Measurements from ENCODE around the gene ACVR2B.
"Not testable (repeated sequence)": the region's sequence is repeated elsewhere in the genome, so short reads cannot be mapped to it uniquely, and the experiment has no call there.

Gene ACVR2B

GRCh38 chr3:38453075-38453912 lies at the start of gene ACVR2B:
TSS of gene ACVR2B (plus strand) at chr3:38453890. CDS start at chr3:38454323, 433 bp downstream.
- DNase-seq: peak; percentile 58 to 67

GRCh38 chr3:38404286-38404685 lies 49.4 kb upstream of the ACVR2B start:
- no peak for DNase-seq

- DNase-seq: no peak
Observed at GRCh38 chr3:38411591-38411990, 42.1 kb upstream of the ACVR2B start.

DNA sequence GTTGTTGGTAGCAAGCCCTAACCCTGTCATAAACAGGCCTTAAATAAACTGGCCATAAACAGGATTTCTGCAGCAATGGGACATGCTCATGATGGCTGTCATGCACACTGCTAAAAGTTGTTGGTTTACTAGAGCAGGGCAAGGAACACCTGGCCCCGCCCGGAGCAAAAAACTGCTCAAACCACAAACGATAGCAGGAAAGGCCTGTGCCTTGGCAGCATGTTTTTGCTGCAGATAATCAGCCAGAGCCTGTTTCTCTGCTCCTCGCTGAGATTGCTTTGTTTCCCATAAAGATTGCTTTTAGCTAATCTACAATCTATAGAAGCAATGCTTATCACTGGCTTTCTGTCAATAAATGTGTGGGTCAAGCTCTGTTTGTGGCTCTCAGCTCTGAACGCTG lies 32.9 kb upstream of the ACVR2B start:
- not testable (repeated sequence) for DNase-seq

- DNase-seq: no peak
Observed at GRCh38 chr3:38421679-38422336, 31.9 kb upstream of the ACVR2B start.

DNA sequence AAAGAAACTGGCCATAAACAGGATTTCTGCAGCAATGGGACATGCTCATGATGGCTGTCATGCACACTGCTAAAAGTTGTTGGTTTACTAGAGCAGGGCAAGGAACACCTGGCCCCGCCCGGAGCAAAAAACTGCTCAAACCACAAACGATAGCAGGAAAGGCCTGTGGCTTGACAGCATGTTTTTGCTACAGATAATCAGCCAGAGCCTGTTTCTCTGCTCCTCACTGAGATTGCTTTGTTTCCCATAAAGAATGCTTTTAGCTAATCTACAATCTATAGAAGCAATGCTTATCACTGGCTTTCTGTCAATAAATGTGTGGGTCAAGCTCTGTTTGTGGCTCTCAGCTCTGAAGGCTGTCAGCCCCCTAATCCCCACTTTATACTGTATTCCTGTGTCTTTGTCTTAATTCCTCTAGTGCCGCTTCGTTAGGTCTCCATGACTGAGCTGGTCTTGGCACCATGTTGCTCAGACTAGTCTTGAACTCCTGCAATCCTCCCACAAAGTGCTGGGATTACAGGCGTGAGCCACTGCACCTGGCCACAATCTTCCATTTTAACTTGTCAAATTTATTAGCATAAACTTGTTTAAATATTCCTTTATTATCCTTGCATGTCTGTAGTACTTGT lies 26.8 kb upstream of the ACVR2B start:
- DNase-seq: not testable (repeated sequence)

GRCh38 chr3:38432871-38433658 lies 20.6 kb upstream of the ACVR2B start:
- not testable (repeated sequence) for DNase-seq

- not testable (repeated sequence) for DNase-seq
Observed at GRCh38 chr3:38433661-38434060, 20.0 kb upstream of the ACVR2B start.

GRCh38 chr3:38438436-38439069 lies 15.1 kb upstream of the ACVR2B start:
- DNase-seq: not testable (repeated sequence)

GRCh38 chr3:38443205-38443604 lies 10.5 kb upstream of the ACVR2B start:
- not testable (repeated sequence) for DNase-seq

GRCh38 chr3:38446085-38446686 lies 7.5 kb upstream of the ACVR2B start:
- no peak for DNase-seq

DNA sequence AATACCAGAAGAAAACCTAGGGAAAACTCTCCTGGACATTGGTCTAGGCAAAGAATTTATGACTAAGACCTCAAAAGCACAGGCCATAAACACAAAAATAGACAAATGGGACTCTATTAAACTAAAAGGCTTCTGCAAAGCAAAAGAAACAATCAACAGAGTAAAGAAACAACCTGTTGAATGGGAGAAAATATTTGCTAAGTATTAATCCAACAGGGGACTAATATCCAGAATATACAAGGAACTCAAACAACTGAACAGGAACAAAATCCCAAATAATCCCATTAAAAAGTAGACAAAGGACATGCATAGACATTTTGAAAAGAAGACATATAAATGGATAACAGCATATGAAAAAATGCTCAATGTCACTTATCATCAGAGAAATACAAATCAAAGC lies 6.9 kb upstream of the ACVR2B start:
- DNase-seq: no peak

DNA sequence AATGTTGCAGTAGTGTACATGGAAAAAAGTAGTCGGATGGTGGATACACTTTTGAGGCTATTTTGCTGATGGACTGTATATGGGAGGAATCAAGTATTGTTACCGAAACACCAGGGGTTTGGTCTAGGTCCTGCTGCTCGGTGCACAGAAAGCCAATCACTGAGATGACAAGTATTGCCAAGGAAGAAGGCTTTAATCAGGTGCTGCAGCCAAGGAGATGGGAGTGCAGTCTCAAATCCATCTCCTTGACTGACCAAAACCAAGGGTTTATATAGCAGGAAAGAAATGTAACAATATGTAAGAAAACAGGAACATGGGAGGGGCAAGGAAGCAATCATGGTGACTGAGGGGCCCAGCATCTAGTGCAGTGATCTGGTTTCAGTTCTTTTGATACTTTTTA lies 2.8 kb upstream of the ACVR2B start:
- no peak for DNase-seq

GRCh38 chr3:38453913-38454177 lies 155 bp downstream of the ACVR2B start:
- DNase-seq: no peak

- peak; percentile 1 to 18 for DNase-seq
Observed at GRCh38 chr3:38454178-38454883, 641 bp downstream of the ACVR2B start.

DNA sequence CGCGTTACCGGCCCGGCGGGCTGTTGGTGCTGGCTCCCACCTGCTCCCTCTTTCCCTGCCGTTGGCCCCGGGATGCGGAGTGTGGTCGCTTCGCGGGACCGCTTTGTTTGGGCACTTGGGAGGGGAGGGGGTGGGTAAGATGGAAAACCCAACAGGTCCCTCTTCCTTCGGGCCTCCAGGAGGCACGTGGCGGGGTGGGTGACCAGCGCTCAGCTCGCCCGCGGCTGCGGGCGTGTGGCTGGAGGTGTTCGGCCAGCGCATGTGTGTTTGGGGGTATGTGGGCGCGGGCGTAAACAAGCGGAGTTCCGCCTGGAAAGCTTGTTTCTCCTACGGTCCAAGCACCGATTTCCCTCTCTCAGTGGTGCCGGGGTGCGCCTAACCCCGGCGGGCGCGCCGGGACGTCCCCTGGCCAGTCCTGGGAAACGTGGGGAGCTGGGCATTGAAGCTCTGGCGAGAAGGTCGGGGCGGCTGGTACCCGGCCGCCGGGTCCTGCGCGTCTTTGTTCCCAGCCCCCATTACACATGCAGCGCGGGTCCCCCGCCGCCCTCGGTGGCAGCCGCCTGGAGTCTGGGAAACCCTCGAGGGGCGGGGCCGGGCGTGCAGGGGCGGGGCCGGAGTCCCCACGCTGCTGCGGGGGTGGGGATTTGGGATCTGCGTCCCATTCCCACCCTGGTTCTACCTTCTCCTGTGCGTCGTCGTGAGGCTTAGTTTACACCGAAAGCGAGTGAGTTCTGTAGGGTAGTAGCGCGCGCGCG lies 1.4 kb downstream of the ACVR2B start:
- peak; percentile 24 to 28 for DNase-seq

DNA sequence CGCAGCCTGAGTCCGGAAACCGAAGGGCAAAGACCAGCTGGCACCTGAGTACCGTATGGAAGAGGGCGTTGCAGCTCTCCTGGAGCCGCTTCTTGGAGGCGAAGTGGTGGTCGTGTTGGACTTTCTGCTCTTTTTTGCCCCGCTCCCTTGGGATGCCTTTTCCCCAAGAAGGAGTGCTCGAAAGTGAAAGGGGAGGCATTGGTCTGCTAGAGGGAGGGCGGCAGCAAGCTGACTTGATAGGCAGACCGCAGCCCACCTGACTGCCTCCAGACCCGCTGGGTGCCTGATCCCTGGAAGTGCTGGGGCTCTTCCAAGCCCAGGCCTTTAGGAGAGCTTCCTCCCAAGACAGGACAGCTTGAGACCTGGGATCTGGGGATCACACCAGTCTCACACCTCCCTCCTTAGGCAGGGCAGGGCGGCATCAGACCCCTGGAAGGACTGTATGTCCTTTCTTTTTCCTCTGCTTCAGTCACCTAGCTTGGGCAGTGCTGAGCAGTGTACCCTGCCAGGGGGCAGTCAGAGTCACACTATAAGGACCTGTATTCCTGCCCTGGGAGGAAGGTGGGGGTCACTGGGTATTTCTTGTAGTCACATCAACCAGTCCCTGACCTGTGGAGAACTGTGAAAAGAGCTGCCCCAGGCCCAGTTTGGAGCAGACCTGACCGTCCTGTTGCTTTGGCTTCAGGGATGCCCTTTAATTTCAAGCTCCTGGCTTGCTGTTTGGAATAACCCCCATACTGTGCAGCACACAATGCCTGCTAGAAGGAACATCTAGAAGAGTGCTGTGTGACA lies 2.1 kb downstream of the ACVR2B start:
- no peak for DNase-seq

- DNase-seq: no peak
Observed at GRCh38 chr3:38457111-38458003, 3.7 kb downstream of the ACVR2B start.
